ENCODE data around the gene HHAT. TPM values are rescaled to one million over a fixed set of nuclear protein-coding genes. Genes with fewer than 3 reads are reported as not detected.

The HHAT gene
- total RNA-seq, 4 donors from 2014 or later, result 0.83 to 1.6 (median 1.2) TPM

DNA sequence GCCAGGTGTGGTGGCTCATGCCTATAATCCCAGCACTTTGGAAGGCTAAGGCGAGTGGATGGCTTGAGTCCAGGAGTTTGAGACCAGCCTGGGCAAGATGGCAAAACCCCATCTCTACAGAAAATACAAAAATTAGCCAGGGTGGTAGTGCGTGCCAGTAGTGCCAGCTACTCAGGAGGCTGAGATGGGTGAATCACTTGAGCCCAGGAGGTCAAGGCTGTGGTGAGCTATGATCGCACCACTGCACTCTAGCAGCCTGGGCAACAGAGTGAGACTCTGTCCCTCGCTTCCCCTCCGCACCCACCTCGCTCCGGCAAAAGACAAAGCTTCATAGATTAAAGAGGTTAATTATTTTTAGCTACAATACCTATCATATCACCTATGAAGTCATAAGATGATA, 100.0 kb downstream of the HHAT start:
- TF ChIP-seq POLR2A (IDR thresholded peaks at IDR 0.05; ENCODE audit: low read depth), result no peak
- no peak for TF ChIP-seq POLR2AphosphoS5 (IDR thresholded peaks at IDR 0.05)
- TF ChIP-seq, protein P1, sequence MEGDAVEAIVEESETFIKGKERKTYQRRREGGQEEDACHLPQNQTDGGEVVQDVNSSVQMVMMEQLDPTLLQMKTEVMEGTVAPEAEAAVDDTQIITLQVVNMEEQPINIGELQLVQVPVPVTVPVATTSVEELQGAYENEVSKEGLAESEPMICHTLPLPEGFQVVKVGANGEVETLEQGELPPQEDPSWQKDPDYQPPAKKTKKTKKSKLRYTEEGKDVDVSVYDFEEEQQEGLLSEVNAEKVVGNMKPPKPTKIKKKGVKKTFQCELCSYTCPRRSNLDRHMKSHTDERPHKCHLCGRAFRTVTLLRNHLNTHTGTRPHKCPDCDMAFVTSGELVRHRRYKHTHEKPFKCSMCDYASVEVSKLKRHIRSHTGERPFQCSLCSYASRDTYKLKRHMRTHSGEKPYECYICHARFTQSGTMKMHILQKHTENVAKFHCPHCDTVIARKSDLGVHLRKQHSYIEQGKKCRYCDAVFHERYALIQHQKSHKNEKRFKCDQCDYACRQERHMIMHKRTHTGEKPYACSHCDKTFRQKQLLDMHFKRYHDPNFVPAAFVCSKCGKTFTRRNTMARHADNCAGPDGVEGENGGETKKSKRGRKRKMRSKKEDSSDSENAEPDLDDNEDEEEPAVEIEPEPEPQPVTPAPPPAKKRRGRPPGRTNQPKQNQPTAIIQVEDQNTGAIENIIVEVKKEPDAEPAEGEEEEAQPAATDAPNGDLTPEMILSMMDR (IDR thresholded peaks at IDR 0.05), result no peak
- no peak for TF ChIP-seq EP300 (IDR thresholded peaks at IDR 0.05)
- DNase-seq (ENCODE audit: extremely low spot score), result no peak
- intact Hi-C loops (cut with DNase I), result no loop called here
- Histone ChIP-seq H3K27ac (replicated peaks in 1 of 4) (no peak overlapping the region), H3K4me3 (no peak overlapping the region), H3K4me1 (no peaks in the 10 kb centered on the region), H3K9me3 (peaks cover 0 to 5% (median 0%) of the 10 kb centered on the region in 4 donors), H3K27me3 (no peaks in the 10 kb centered on the region), H3K36me3 (no peaks in the 10 kb centered on the region)
- 94% methylated on average over 7 of the region's 7 CpGs for WGBS

GRCh38 chr1:210434223-210434622, 105.5 kb downstream of the HHAT start:
- TF ChIP-seq POLR2AphosphoS5 (IDR thresholded peaks at IDR 0.05) (no peak), EP300 (IDR thresholded peaks at IDR 0.05) (no peak), POLR2A (IDR thresholded peaks at IDR 0.05; ENCODE audit: low read depth) (no peak)
- TF ChIP-seq, protein P1 (IDR thresholded peaks at IDR 0.05), result no peak
- Histone ChIP-seq H3K4me1 (no peaks in the 10 kb centered on the region), H3K36me3 (no peaks in the 10 kb centered on the region), H3K4me3 (no peak overlapping the region), H3K27ac (replicated peaks in 1 of 4) (no peak overlapping the region), H3K27me3 (no peaks in the 10 kb centered on the region), H3K9me3 (no peaks in the 10 kb centered on the region)
- DNase-seq (ENCODE audit: extremely low spot score), result no peak
- intact Hi-C loops (cut with DNase I), result no loop called here
- 73% methylated on average over 4 of the region's 4 CpGs for WGBS

- intact Hi-C loops (cut with DNase I), result no loop called here
- no peak overlapping the region for H3K27ac ChIP-seq (replicated peaks in 1 of 4)
- H3K36me3 ChIP-seq, result no peaks in the 10 kb centered on the region
- 96% methylated on average over 6 of the region's 6 CpGs for WGBS
- H3K9me3 ChIP-seq, result no peaks in the 10 kb centered on the region
- H3K4me1 ChIP-seq, result no peaks in the 10 kb centered on the region
- no peak overlapping the region for H3K4me3 ChIP-seq
- DNase-seq (ENCODE audit: extremely low spot score), result no peak
- TF ChIP-seq POLR2A (IDR thresholded peaks at IDR 0.05; ENCODE audit: low read depth), result no peak
- no peaks in the 10 kb centered on the region for H3K27me3 ChIP-seq
Observed at GRCh38 chr1:210437111-210437510, 108.4 kb downstream of the HHAT start.

DNA sequence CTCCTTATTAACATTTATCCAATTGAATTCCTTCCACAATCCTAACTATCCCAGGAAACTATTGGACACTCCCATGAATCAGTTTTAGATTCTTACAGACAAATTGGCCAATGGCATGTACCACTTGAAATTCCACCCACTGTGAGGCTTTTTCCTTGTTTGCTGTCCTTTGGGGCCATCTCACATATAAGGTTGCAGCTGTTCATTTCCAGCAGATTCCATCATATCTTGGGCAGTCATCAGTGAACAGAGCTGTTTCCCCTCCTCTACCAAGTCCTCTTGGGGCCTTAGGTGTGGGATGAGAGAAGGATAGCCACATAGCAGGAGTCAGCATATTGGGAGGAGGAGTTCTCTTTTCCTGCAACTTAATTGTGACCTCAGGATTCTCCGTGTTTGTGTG, 109.1 kb downstream of the HHAT start:
- WGBS, result 86% methylated on average over 1 of the region's 1 CpG
- Histone ChIP-seq H3K27me3 (no peaks in the 10 kb centered on the region), H3K4me1 (no peaks in the 10 kb centered on the region), H3K9me3 (no peaks in the 10 kb centered on the region), H3K4me3 (no peak overlapping the region), H3K27ac (replicated peaks in 1 of 4) (no peak overlapping the region), H3K36me3 (no peaks in the 10 kb centered on the region)
- no peak for DNase-seq (ENCODE audit: extremely low spot score)
- TF ChIP-seq EP300 (IDR thresholded peaks at IDR 0.05) (no peak), POLR2A (IDR thresholded peaks at IDR 0.05; ENCODE audit: low read depth) (no peak), POLR2AphosphoS5 (IDR thresholded peaks at IDR 0.05) (no peak)
- TF ChIP-seq, protein P1 (IDR thresholded peaks at IDR 0.05), result no peak
- intact Hi-C loops (cut with DNase I), result no loop called here

- Histone ChIP-seq H3K4me1 (no peaks in the 10 kb centered on the region), H3K9me3 (no peaks in the 10 kb centered on the region), H3K4me3 (no peak overlapping the region), H3K27me3 (no peaks in the 10 kb centered on the region), H3K27ac (replicated peaks in 1 of 4) (no peak overlapping the region), H3K36me3 (no peaks in the 10 kb centered on the region)
- no peak for DNase-seq (ENCODE audit: extremely low spot score)
- WGBS, result 77% methylated on average over 7 of the region's 7 CpGs
- TF ChIP-seq POLR2A (IDR thresholded peaks at IDR 0.05; ENCODE audit: low read depth), result no peak
- TF ChIP-seq EP300 (IDR thresholded peaks at IDR 0.05), result no peak
- TF ChIP-seq, protein P1 (IDR thresholded peaks at IDR 0.05), result no peak
- no peak for TF ChIP-seq POLR2AphosphoS5 (IDR thresholded peaks at IDR 0.05)
- intact Hi-C loops (cut with DNase I), result no loop called here
Observed at GRCh38 chr1:210438928-210439841, 110.5 kb downstream of the HHAT start.

Data from esophagus muscularis mucosa (tissue), 4 donors.